Left ventricle myocardium inferior (tissue), 1 donor: ENCODE results near the gene SRSF4. TPM values are rescaled to one million over a fixed set of nuclear protein-coding genes. Genes with fewer than 3 reads are reported as not detected.
"Not testable (repeated sequence)": the region's sequence is repeated elsewhere in the genome, so short reads cannot be mapped to it uniquely, and the experiment has no call there.

ENCODE experiments used
- DNase-seq: peaks from one replicate; pipeline ENCODE4 v3.0.0-alpha.2; 2020
- H3K27ac ChIP-seq: fragments of 200-600 bp; replicated peaks from 2 replicates; pipeline ENCODE4 v1.8.0; 2021
- H3K27me3 ChIP-seq: fragments of 200-600 bp; 2 replicates; pipeline ENCODE4 v1.8.0; 2021; ENCODE audit warnings: low read depth
- H3K36me3 ChIP-seq: fragments of 200-600 bp; 2 replicates; pipeline ENCODE4 v1.8.0; 2021
- H3K4me1 ChIP-seq: fragments of 200-600 bp; 2 replicates; pipeline ENCODE4 v1.8.0; 2021
- H3K4me3 ChIP-seq: fragments of 200-600 bp; 2 replicates; pipeline ENCODE4 v1.8.0; 2021; ENCODE audit warnings: mild to moderate bottlenecking, moderate library complexity
- H3K9me3 ChIP-seq: fragments of 200-600 bp; replicated peaks from 2 replicates; pipeline ENCODE4 v1.8.0; 2021
- intact Hi-C: fragments of 100-400 bp; cut with micrococcal nuclease; formaldehyde crosslinking; loops from one replicate; pipeline ENCODE4 v1.11.0; 2022
- total RNA-seq: library from RNA; stranded (reverse); fragmentation: NEBNext Ultra II Directional; extraction: Animal tissue kit (Norgen Biotek cat#: 25700); gene quantifications from one replicate; pipeline ENCODE4 v1.2.1, GENCODE V29; 2021
- TF ChIP-seq, protein P1 (sequence below): fragments of 200-600 bp; IDR thresholded peaks from 2 replicates; pipeline ENCODE4 v1.8.0; 2021; ENCODE audit warnings: antibody characterized with exemption, mild to moderate bottlenecking, borderline replicate concordance
- donor health status: DM: no; HTN: yes; CAD: no; lungs with severe emphysema.

The SRSF4 gene
- total RNA-seq, 1 donor from 2014 or later, result 51.1 TPM

DNA sequence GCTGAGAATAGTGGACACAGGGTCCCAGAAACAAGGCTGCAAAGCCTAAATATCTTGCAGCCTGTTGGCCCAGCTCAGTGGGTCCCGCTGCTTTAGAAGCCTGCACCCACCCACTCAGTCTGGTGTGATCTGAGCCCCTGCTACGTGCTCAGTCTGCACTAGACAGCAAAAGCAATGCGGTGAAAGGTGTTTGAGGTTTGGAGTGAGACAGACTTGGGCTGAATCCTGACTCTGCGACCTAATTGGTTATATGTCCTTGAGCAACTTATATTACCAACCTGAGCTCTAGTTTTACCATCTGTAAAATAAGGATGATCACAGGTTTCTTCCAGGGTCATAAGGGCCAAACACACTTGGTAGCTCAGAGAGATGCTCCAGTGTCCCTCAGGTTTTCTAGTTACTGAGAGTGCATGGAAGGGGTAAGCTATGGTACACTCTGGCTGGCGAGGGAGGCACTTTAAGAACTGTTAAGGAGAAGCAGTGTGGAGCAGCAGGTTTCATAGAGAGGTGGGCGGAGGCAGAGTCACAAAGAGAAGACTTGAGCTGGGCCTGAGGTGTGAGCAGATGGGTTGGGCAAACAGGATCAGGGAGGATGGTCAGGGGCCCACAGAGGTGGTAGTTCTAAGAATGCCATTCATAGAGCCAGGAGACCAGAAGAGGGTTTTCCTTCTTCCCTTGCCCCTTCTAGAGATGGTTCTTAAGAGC lies 68.1 kb downstream of the SRSF4 start:
- no peak overlapping the region for H3K27ac ChIP-seq
- H3K36me3 ChIP-seq, result peaks cover 20% of the 10 kb centered on the region
- no peaks in the 10 kb centered on the region for H3K4me1 ChIP-seq
- DNase-seq, result no peak
- H3K4me3 ChIP-seq, result no peak overlapping the region
- H3K9me3 ChIP-seq, result no peaks in the 10 kb centered on the region
- TF ChIP-seq, protein P1, sequence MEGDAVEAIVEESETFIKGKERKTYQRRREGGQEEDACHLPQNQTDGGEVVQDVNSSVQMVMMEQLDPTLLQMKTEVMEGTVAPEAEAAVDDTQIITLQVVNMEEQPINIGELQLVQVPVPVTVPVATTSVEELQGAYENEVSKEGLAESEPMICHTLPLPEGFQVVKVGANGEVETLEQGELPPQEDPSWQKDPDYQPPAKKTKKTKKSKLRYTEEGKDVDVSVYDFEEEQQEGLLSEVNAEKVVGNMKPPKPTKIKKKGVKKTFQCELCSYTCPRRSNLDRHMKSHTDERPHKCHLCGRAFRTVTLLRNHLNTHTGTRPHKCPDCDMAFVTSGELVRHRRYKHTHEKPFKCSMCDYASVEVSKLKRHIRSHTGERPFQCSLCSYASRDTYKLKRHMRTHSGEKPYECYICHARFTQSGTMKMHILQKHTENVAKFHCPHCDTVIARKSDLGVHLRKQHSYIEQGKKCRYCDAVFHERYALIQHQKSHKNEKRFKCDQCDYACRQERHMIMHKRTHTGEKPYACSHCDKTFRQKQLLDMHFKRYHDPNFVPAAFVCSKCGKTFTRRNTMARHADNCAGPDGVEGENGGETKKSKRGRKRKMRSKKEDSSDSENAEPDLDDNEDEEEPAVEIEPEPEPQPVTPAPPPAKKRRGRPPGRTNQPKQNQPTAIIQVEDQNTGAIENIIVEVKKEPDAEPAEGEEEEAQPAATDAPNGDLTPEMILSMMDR, result no peak
- intact Hi-C loops, result no loop called here
- H3K27me3 ChIP-seq, result no peaks in the 10 kb centered on the region

DNA sequence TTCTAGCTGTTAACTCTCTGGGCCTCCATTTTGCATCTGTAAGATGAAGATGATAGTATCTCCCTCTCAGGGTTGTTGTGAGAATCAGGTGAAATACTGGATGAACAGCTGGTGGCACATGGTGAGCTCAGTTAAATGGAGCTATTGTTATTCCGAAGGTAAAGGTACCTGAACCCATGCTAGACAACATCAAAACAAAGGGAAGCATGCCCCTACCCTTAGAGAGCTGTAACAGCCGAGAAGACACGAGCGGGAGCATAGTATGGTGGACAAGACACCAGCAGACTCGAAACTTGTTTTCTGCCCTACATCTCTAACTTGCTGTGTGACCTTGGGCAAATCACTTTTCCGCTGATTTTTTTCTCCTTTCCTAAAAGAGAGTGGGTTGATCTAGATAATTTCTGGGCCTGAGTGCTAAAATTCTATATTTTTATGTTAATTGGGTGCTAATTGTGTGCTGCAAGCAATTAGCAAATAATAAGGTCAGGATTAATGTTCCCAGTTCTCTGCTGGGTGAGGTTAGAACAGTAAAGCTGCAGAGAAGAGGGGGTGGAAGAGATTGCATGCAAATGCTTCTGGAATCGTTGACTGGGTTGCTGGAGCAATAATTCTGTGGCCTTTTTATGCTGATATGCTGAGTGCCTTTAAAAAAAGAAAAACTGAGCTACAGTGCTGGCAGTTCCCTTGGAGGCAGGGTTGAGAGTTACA lies 68.8 kb downstream of the SRSF4 start:
- DNase-seq, result no peak
- no peak overlapping the region for H3K4me3 ChIP-seq
- H3K27me3 ChIP-seq, result no peaks in the 10 kb centered on the region
- no peak overlapping the region for H3K27ac ChIP-seq
- H3K4me1 ChIP-seq, result no peaks in the 10 kb centered on the region
- H3K9me3 ChIP-seq, result no peaks in the 10 kb centered on the region
- TF ChIP-seq, protein P1, result no peak
- intact Hi-C loops, result no loop called here
- H3K36me3 ChIP-seq, result peaks cover 20% of the 10 kb centered on the region

DNA sequence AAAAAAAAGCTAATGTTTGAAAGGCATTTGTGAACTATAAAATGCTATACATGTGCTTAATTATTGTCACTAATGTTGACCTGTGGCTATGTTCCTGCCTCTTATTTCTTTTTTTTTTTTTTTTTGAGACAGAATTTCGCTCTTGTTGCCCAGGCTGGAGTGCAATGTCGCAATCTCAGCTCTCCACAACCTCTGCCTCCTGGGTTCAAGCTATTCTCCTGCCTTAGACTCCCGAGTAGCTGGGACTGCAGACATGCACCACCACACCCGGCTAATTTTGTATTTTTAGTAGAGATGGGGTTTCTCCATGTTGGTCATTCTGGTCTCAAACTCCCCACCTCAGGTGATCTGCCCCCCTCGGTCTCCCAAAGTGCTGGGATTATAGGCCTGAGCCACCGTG lies 73.7 kb downstream of the SRSF4 start:
- H3K9me3 ChIP-seq, H3K27me3 ChIP-seq, H3K27ac ChIP-seq, intact Hi-C loops, H3K4me1 ChIP-seq, DNase-seq, H3K4me3 ChIP-seq: not testable (repeated sequence)
- peaks cover 14% of the 10 kb centered on the region for H3K36me3 ChIP-seq

DNA sequence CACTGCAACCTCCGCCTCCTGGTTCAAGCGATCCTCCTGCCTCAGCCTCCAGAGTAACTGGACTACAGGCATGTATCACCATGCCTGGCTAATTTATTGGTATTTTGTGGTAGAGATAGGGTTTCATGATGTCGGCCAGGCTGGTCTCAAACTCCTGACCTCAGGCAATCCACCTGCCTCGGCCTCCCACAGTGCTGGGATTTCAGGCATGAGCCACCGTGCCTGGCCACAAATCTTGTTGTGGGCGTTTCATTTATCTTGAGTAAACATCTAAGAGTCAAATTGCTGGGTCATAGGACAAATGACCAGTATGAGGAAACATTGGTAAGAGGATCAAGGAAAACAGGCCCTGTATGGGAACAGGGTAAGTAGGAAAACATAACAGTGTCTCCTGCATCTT lies 75.9 kb downstream of the SRSF4 start:
- Histone ChIP-seq H3K4me1 (no peaks in the 10 kb centered on the region), H3K9me3 (no peaks in the 10 kb centered on the region), H3K36me3 (peaks cover 18% of the 10 kb centered on the region), H3K27ac (no peak overlapping the region), H3K27me3 (no peaks in the 10 kb centered on the region), H3K4me3 (no peak overlapping the region)
- DNase-seq, result no peak
- intact Hi-C loops, result no loop called here
- TF ChIP-seq, protein P1, result no peak

DNA sequence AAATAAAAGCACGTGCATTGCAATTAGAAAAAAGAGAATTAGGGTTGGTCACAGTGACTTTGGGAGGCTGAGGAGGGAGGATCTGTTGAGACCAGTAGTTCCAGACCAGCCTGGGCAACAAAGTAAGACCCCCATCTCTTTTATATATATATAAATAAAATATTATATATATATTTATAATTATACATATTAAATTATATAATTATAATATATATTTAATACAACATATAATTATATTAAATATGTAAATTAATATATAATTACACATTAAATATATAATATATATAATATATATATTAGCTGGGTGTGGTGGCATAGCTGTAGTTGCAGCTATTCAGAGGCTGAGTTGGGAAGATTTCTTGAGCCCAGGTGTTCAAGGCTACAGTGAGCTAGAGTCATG lies 81.2 kb downstream of the SRSF4 start:
- Histone ChIP-seq H3K4me3 (no peak overlapping the region), H3K27me3 (no peaks in the 10 kb centered on the region), H3K4me1 (no peaks in the 10 kb centered on the region), H3K27ac (no peak overlapping the region), H3K9me3 (no peaks in the 10 kb centered on the region), H3K36me3 (peaks cover 20% of the 10 kb centered on the region)
- DNase-seq, result no peak
- TF ChIP-seq, protein P1, result no peak
- intact Hi-C loops, result no loop called here

DNA sequence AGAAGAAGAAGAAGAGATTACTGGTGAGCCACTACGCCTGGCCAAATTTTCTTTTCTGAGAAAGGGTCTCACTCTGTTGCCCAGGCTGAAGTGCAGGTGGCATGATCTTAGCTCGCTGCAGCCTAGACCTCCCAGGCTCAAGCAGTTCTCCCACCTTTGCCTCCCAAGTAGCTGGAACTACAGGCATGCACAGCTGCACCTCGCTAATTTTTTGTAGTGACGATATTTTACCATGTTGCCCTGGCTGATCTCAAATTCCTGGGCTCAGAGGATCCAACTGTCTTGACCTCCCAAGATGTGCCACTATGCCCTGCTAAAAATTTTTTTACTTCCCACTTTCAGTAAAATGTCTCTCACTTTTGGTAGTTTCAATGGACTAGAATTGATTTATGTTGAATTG lies 82.4 kb downstream of the SRSF4 start:
- no peaks in the 10 kb centered on the region for H3K9me3 ChIP-seq
- no peak for DNase-seq
- H3K4me3 ChIP-seq, result no peak overlapping the region
- H3K4me1 ChIP-seq, result no peaks in the 10 kb centered on the region
- H3K27ac ChIP-seq, result no peak overlapping the region
- TF ChIP-seq, protein P1, result no peak
- intact Hi-C loops, result no loop called here
- no peaks in the 10 kb centered on the region for H3K27me3 ChIP-seq
- H3K36me3 ChIP-seq, result peaks cover 20% of the 10 kb centered on the region
